NK-92 treated with Interleukin-12 subunit alpha and Interleukin-12 subunit beta, amount 100 ng/mL, for 24 hours (cell line): ENCODE data around the gene ERO1A.

Source experiments
- DNase-seq: peaks from one replicate; lab custom pipeline; 2025; lab: John Stamatoyannopoulos, UW

Gene ERO1A

DNA sequence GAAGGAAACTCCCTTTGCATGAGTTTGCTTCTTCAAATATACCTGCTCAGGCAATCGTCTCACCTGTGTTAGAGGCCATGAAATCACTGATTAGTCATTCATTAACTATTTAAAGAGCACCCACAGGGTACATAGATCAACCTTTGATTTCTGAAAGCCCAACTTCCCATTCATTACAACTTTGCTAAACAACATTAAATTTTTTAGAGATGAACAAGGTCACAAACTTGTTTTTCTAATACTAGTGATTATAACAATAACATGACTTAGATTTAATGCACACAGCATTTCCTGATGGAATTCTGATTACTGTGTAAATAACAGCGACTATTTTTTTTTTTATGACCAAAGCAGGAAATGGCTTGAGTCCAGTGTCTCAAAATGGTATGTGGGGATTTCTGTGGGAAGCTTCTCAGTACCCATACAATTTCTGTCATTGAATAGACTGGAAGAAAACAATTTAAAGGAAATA is 5.4 kb upstream of the ERO1A start:
- no peak for DNase-seq

DNA sequence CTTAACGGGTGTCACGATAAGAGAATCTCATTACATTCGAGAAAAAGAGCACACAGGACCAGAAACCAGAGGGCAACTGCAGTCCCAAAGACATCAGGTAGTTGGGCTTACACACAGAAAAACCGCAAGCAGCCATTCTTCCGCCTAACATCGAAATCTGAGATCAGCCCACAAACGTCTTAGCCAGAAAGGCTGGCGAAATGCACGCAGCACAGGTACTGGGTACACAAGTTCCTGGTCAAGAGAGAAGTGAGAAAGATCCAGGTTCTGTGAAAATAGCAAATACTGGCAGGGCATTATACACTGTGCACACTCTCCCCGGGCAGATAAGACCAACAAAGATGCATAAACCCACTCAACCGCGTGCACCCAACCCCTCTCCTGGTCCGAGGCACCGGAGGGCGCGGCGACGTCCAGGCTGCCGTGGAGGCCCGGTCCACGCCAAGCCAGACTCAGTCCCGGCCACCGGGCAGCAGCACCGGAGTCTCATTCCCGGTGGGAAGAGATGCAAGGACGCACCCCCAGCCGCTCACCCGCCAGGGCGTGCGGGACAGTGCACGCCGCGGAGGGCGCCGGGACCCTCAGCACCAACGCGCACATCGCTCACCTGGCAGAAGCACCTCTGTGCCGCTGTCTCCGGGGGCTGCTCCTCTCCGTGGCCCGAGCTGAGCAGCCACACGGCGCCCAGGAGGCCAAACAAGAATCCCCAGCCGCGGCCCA is 437 bp downstream of the ERO1A start:
- DNase-seq: peak; percentile 59

DNA sequence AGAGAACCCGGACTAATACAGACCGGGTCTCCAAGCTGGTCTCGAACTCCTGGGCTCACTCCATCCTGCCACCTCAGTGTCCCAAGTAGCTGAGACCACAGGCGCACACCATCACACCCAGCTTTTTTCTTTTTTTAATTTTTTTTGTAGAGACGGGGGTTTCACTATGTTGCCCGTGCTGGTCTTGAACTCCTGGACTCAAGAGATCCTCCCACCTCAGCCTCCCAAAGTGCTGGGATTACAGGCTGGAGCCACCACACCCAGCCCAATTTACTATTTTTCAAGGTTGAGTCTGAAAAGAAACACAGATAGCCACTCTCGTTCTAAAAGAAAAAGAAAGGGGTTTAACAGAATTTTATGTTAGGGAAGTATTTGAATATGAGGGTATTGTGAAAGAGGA is 1.8 kb downstream of the ERO1A start:
- DNase-seq: no peak

DNA sequence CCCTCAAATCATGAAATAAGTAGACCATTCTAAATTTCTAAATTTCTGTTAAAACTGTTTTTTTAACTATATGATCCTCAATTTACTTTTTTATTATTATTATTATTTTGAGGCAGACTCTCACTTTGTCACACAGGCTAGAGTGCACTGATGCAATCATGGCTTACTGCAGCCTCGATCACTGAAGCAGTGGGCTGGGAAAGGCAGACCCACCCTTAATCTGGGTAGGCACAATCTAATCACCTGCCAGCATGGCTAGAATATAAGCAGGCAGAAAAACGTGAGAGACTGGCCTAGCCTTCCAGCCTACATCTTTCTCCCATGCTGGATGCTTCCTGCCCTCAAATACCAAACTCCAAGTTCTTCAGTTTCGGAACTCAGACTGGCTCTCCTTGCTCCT is 2.3 kb downstream of the ERO1A start:
- DNase-seq: no peak

DNA sequence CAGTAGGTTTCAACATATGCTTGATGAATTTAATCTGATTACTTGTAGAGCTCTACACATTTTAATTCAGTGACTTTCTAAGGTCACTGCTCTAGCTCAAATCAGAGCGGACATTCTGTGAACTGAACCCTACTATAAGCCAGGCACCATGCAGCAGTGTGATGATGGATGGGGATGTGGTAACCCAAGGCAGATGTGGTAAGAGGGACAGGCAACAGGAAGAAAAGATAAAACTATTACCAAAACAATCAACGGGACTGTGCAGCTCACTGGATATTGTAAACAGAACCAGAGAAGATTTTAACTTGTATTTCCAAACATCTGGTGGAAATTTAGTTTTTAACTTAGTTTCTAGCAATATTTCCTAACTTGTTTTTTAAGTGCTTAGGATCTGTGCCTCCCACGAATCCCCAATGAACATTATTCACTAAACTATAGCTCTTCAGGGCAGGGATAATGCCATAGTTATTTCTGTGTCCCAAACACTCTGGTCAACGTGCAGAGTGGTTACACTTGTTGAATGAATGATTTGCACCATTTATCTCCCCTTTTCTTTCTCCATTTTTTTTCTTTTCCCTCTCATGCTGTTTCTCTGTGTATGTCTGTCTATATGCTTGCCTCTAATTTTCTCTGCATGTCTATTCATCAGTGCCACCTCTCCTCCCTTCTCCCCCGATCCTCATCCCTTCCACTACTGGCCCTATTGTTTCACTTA is 3.0 kb downstream of the ERO1A start:
- DNase-seq: no peak

DNA sequence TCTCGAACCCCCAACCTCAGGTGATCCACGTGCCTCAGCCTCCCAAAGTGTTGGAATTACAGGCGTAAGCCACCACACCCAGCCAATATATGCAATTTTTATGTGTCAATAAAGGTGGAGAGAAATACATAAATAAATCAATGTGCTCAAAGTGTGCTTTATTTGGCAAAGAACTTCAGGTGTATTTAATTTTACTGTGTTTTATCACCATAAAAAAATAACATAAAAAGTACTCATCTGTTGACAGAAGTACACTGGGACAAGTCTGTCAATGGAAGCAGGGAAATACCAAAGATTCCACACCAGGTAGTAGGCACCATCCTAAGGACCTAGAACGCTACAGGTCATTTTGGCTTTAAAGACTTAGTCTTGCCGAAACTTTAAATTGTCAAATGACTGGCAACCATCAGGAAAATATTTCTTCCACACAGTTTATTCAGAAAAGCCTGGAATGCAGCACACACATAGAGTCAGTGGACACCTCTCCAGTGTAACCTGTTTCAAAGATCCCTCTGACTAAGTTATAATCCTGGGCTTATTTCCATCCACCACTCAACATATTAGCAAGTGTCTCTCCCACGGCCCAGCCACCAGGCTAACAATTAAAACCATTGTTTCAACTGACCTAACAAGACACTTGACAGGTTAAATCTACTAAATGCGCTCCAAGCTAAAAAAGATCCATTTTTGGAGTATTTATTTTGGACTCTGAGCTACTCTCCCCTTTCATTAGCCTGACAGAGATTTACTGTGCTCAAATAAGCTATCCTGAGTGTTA is 4.2 kb downstream of the ERO1A start:
- no peak for DNase-seq

DNA sequence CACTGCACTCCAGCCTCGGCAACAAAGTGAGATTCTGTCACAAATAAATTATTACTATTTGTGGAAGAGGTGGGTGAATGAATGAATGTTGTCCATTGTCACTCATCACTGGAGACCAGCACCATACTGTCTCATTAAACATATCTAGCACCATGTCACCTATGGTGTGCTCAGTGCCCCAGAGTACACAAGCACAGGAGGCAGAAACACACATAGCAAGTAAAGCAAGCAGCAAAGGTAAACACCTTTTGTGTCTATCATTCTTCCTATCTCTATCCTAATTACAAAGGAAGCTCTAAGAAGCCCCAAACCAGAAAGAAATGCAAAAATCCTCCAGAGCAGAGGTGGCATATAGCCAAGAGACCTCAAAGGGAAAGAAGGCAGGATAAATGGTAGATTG is 9.2 kb downstream of the ERO1A start:
- DNase-seq: no peak

DNA sequence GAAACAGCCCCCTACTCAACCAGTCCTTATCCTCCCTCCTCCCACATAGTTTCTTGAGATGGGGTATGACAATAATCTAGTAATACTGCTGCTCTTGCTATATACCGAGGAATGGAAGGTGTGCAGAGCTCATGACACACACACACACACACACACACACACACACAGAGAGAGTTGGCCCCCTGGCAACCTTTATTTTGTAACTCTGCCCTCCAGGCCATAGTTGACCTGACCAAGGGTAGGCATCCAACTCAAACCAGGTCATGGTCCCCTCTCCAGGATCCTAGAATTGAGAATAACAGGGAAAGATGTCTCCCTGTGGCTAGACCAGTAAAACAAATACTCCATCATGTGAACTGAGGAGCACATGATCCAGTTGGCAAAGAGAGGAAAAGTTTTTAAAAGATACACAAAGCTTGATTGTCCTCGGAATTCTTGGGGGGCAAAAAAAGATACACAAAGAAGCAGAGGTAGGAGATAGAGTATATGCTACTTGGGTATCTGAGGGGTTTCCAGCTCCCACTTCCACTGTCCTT is 11.3 kb downstream of the ERO1A start:
- no peak for DNase-seq

DNA sequence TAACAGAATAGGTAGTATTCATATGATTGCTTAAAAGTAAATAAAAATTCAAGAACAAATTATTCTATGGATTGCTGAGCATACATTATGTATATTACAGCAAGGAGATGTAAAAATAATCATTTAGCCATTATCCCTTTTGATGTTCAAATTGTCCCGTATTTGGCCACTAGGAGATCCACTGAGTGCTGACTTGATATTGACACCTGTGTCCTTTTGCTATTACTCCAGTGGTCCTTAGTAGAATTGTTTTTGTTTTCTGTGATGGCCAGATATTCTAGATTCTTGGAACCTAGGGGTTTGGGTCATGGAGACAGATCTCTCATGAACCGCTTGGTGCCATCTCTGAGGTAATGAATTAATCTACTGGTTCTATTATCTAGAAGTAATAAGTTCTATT is 16.8 kb downstream of the ERO1A start:
- no peak for DNase-seq

DNA sequence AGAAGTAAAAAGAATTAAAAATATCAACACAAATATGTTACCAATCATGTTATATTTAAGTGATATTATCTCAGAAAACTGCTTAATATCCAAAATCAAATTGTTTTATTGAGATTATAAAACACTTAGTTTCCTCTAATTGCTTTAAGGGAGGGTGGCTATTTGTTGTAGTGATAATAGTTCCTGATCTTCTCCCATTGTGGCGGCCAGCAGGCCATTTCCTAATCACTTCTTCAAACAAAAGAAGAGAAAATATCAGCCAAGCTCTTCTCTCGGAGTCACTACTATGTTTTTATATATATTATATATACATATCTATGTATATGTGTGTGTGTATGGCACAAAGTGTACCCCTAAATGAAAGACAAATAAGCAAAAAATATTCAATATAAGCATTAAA is 31.5 kb downstream of the ERO1A start:
- no peak for DNase-seq

DNA sequence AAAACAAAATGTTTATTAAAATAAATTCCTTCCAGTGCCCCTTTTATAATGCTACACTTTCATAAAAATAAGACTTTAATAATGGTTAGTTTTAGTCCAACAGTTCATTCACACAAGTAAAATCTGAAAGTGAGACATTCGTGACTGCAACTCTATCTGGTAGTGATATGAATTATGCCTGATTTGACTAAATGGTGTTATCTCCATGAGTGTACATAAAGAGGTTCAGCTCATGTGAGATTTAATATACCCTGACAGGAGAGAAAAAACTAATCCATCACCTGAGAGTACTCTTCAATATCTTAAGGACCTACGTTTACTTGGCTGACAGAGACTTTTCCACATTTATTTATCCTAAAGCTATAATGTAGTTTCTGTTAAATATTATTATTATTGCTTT is 34.0 kb downstream of the ERO1A start:
- no peak for DNase-seq

DNA sequence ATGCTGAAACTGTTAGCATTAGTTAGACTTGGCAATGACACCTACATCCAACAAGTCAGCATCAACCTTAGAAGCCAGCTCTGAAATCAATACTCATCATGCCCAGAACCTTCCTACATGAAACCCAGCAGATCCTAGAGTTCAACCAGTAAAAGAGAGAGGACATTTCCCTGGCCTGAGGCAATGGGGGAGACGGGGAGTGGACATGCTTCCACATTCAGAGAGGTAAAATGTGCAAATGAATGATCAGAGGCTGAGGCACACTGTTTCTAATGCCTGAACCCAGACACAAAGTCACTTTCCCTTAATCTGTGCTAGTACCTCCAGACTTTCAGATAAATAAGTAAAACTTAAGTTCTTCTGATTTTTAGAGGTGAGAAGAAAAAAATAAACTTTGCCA is 34.5 kb downstream of the ERO1A start:
- no peak for DNase-seq

DNA sequence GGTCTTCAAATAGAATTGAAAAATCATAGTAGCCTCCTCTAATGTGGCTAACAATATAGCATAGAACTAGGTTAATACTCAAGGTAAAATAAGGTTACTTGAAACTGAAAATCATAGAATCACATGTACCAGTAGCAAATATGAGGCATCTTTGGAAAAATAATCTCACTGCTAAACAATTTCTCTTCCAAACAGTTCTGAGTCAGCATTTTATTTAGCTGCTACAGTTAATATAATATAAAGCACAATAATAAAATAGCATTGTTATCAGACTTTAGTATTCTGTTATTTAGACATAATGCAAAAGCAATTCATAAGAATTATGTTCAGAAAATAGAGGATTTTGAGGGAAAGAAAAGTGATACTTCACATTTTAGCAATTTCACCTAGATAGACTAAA is 35.0 kb downstream of the ERO1A start:
- DNase-seq: no peak

DNA sequence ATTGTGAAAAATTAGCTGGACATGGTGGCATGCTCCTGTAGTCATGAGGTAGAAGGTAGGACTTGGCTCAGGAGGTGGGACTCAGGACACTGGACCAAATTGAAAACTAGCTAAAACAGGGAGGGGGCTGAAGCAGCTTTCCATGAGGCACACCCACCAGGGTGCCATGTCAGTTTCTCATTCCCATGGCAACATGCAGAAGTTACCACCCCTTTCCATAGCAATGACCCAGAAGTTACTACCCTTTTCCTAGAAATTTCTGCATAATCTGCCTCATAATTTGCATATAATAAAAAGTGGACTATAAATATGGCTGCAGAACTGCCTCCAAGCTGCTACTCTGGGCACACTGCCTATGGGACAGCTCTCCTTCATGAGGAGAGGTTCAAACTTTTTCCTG is 38.5 kb downstream of the ERO1A start:
- DNase-seq: no peak

DNA sequence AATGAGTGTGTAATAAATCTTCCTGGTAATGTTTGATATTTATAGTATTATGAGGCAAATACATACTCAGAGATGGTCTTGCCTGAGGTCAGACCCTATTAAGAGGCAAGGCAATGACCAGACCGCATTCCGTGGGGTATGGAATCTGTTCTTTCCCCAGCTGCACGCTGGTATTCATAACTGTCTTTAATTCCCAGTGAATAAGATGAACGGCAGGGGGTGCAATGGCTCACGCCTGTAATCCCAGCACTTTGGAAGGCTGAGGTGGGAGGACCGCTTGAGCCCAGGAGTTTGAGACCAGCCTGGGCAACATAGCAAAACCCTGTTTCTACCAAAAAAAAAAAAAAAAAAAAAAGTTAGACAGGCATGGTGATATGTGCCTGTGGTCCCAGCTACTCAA is 44.6 kb downstream of the ERO1A start:
- DNase-seq: no peak

DNA sequence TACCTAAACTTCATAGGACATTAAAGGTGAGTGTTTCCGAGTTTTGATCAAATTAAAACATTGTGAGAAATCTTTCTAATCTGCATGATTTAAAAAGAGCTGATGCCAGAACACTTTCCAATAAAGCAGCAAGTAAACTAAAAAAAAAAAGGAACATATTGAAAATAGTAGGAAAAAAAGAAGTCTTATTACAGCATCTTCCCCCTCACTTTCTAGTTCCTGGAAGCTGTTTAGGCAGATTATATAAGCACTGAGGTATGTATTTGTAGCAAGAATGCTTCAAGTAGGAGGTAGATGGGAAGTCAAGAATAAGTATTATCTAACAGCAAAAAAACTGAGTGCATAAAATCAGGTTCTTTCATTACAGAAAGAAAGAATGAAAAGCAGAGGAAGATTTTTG is 45.8 kb downstream of the ERO1A start:
- DNase-seq: no peak

DNA sequence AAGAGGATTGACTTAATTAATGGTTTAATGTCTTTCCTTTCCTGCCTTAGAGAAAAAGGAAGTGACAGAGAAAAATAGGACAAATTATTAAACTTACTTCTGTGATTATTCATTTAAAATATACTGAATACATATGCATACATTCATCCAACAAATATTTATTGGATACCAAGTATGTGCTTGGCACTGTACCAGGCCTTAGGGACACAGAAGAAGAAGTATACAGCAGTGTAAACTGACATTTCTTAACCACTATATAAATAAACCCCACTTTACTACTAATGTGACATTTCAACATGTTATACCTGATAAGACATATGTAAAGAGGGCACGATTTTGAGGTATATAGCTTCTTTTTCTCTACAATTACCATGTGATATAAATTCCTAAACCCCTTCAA is 53.6 kb downstream of the ERO1A start:
- no peak for DNase-seq

DNA sequence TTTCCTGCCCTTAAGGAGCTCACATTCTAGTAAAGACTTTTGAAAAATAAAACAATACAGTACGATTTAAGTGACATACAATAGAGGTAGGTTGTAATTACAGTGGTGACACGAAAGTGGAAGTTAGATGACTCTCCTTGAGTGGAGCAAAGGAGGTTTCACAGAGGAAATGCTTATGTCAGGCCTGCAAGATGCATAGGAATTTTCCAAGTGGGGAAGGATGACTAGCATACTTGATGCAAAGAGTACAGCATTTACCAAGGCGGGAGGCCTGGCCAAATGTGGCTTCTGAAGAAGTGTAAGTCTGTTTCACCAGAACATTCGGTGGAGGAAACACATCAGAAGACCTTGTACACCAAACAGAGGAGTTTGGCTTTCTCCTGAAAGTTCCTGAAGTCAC is 55.2 kb downstream of the ERO1A start:
- no peak for DNase-seq

DNA sequence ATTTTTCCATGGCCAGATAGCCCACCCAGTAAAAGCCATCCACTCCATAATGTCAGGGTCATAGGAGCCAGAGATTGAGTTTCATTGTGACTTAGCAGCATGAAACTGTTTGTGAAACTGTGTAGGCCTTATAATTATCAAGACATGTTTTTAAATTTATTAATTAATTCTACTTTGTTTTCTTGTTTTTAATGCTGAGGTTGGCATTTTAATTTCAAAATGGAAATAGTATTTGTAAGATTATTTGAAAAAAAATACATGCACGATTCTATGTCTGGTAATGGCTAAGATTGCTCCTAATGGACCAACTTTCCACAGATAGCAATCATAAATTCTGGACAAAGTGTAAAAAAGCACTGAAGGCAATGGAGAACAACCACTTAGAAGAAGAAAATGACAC is 75.7 kb downstream of the ERO1A start:
- DNase-seq: no peak

DNA sequence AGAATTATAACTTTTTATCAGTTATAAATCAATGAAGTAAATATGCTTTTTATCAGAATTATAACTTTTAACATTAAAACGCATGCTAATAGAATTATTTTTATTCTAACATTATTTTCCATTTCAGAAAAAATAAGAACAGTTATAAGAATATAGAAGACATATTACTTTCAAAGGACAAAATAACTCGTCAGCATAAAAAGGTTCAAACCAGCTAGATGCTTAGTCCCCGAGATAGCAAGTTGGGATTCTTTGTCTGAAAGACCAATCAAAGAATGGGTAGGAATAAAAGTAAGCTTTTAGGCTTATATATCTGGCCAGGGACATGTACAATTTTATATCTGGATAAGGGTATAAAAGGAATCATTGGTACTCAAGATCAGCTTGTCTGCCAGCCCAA is 76.8 kb downstream of the ERO1A start:
- no peak for DNase-seq

DNA sequence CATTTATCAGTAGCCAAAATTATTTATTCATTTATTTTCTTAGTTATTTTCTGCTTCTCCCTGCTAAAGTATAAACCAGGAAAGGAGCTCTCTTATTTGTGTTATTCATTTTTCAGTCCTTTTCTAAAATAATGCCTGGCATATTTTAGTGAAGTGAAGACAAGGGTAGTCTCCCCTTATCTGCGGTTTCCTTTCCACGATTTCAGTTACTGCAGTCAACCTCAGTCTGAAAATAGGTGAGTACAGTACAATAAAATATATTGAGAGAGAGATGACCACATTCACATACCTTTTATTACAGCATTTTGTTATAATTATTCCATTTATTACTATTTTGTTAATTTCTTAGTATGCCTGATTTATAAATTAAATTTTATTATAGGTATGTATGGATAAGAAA is 85.2 kb downstream of the ERO1A start:
- DNase-seq: no peak

DNA sequence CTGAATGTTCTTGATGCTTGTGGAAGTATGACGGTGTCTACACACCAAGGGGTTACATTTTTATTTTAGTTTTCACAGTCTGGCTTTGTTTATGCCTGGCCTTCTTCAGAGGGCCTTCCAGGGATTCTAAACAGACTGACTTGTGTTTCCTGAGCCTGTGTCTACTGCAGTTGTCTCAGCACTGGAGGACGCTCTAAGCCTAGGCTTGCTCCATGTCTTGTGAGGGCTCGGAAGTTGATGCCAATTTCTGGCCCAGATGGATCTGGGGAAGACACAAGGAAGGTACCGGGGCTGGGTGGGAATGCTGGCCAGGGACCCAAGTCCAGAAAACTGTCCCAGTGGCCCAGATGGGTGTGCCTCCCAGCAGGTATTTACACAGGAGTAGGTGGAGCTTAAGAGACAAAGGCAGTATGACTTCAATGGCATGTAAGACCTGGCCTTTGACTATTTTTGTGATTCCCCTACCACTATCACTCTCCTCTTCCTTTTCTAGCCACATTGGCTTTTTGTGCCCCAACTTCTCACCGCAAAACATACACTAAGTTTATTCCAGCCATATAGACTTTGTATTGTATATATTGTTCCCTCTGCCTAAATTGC is 85.8 kb downstream of the ERO1A start:
- DNase-seq: no peak
